Epithelial cell of proximal tubule (primary cell): ENCODE measurements around the gene NLGN4X. TPM values are rescaled to one million over a fixed set of nuclear protein-coding genes. Genes with fewer than 3 reads are reported as not detected.

Source experiments
- DNase-seq: peaks from one replicate; pipeline ENCODE4 v3.0.0-alpha.2; 2011; ENCODE audit warnings: low read depth
- H3K4me3 ChIP-seq: 2 replicates; pipeline ENCODE4 v1.5.1; 2011; ENCODE audit warnings: low read depth, mild to moderate bottlenecking, low read length
- total RNA-seq: library from RNA; depleted of rRNA; stranded (reverse); fragments of >200 nt; gene quantifications from 2 replicates; pipeline ENCODE4 v1.2.3, GENCODE V29; 2015
- TF ChIP-seq, protein P1 (sequence below): conservative IDR thresholded peaks from 2 replicates; pipeline ENCODE4 v1.5.1; 2012; ENCODE audit warnings: low read depth, mild to moderate bottlenecking, low read length

Gene NLGN4X
- total RNA-seq, 1 donor from 2014 or later, result 0.69 TPM

DNA sequence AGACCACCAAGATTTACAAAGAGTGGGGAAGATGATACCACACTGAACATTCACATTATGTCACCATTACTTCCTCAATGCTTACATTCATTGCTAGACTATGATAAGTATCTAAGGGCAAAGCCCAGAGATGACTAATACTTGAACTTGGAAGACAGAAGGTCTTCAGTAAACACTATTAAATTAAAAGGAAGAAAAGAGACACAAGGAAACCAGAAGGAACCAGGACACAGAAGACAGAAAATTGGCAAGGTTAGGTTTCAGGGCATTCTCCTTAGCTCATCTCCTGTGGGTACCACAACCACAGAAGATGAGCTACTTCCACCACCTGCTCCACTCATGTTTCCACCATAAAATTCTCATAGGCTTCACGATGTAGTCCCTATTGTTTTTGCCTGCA lies 64.9 kb downstream of the NLGN4X start:
- DNase-seq, result no peak
- TF ChIP-seq, protein P1, sequence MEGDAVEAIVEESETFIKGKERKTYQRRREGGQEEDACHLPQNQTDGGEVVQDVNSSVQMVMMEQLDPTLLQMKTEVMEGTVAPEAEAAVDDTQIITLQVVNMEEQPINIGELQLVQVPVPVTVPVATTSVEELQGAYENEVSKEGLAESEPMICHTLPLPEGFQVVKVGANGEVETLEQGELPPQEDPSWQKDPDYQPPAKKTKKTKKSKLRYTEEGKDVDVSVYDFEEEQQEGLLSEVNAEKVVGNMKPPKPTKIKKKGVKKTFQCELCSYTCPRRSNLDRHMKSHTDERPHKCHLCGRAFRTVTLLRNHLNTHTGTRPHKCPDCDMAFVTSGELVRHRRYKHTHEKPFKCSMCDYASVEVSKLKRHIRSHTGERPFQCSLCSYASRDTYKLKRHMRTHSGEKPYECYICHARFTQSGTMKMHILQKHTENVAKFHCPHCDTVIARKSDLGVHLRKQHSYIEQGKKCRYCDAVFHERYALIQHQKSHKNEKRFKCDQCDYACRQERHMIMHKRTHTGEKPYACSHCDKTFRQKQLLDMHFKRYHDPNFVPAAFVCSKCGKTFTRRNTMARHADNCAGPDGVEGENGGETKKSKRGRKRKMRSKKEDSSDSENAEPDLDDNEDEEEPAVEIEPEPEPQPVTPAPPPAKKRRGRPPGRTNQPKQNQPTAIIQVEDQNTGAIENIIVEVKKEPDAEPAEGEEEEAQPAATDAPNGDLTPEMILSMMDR, result no peak
- H3K4me3 ChIP-seq, result no peak overlapping the region

DNA sequence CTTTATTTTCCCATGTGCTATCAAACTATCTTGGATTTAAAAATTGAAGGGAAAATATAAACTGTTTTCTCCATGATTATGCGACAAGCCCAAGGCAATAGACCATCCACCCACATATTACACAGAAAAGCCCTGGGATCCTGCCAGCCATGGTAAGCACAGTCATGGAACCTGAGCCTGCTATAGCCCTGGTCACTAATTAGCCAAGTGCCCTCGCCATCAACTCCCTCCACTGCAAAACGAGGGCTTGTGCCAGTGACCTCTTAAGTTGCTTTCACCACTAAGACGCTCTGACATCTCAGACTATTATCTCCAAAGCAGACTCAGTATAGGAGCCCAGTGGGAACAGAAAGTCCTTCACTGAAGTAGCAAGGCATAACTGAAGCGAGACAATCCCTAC lies 69.2 kb downstream of the NLGN4X start:
- no peak overlapping the region for H3K4me3 ChIP-seq
- TF ChIP-seq, protein P1, result no peak
- DNase-seq, result no peak

DNA sequence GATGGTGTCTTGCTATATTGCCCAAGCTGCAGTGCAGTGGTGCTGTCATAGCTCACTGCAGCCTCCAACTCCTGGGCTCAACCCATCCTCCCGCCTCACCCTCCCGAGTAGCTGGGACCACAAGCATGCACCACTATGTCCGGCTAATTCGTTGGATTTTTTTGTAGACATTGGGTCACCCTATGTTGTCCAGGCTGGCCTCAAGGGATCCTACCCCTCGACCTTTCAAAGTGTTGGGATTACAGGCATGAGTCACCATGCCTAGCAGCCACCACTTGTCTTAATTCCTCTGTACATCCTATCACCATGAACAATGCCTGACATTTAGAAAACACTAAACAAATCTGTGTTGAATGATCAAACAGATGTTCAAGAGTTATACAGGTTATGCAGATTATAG lies 76.7 kb downstream of the NLGN4X start:
- TF ChIP-seq, protein P1, result no peak

DNA sequence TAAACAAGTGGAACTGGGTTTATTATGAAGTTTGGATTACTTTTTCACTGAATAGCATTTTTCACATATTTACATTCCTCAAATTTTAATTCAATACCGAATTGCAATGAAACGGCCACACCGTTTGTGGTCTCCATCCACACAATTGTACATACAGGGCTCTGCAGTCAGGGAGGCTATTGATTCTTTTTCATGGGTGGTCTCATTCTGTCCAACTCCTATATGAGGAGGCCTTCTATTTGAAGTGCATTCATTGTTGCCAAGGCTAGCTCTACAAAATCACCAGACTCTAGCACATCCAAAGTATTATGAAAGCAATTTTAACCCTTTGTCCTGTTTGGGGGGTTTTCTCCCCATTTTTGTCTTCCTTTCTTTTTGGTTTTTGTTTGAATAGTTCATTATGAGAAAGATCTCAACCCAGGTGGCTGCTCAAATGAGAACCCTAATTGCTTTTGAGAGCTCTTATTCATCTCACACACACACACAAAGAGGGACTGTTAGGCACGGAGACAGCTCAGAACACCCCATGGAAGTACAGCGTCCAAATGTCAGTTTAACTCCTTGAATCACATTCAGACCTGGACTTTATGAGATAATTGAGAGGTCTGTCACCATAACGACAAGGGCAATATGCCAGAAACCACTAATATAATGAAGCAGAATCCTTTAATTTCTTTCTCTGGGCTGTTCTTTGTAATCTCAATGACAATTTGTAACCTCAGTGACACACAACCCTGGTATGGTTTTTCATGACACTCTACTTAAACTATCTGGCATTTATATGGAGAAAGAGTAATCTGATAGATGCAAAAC lies 79.4 kb downstream of the NLGN4X start:
- no peak for DNase-seq
- H3K4me3 ChIP-seq, result no peak overlapping the region
- TF ChIP-seq, protein P1, result no peak

More for the DNA sequence above, 76.7 kb downstream of the NLGN4X start:
- DNase-seq, result no peak
- H3K4me3 ChIP-seq, result no peak overlapping the region

DNA sequence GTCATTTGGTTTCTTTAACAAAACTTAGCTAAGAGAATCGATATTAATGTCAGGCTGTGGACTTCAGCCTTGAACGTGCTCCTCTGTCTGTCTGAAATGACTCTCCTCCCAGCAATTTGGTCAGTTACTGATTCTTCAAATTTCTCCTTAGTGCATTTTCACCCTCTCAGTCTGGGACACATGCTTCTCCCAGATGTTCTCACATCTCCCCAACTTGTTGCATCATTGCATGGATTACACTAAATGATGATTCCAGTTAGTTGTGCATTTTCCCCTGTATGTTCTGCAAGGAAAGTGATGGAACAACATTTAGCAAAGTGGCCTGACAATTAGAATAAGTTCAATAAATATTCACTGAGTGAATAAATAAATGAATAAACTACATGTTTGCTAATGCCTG lies 94.4 kb downstream of the NLGN4X start:
- DNase-seq, result no peak
- TF ChIP-seq, protein P1, result no peak
- no peak overlapping the region for H3K4me3 ChIP-seq

DNA sequence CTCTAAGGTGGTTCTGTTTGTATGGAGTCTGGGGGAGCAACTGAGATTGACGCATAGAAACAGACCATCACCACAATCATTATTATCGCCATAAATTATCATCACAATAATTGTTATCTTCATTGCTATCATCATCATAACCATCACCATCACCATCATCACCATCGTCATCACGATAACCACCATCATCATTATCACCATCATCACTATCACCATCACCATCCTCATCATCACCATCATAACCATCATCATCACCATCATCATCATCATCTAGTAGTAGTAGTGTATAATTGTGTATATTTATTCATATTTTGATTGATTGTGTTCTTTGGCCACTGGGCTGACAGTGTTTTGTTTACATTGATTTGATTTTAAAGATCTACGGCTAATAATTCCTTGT lies 95.7 kb downstream of the NLGN4X start:
- no peak overlapping the region for H3K4me3 ChIP-seq
- TF ChIP-seq, protein P1, result no peak
- no peak for DNase-seq

DNA sequence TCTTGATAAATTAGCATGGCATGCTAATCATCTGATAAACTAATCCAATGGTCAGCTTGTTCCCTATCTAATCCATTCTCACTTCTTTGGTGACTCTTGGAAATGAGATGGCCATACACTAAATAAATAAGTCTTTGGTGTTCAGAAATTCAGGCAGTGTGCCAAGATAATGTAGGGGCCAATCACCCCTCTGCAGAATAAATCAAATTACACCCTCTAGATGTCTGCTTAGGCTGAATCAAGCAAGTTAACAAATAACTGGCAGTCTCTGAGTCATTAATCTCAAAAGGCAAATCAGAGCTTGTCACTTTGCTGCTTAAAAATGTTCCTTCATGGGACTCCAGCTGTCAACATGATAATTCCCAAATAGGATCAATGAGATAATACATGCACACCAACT lies 97.4 kb downstream of the NLGN4X start:
- H3K4me3 ChIP-seq, result no peak overlapping the region
- no peak for DNase-seq
- TF ChIP-seq, protein P1, result no peak
